Measurements from ENCODE around the gene CFAP65. TPM values are rescaled to one million over a fixed set of nuclear protein-coding genes. Genes with fewer than 3 reads are reported as not detected.

Gene CFAP65
- total and polyA plus RNA-seq, 12 donors, result not detected

GRCh38 chr2:219072741-219073250 is 31.5 kb upstream of the CFAP65 start:
- no peaks in the 10 kb centered on the region for H3K27me3 ChIP-seq
- H3K27ac ChIP-seq, result no peak overlapping the region
- intact Hi-C loops (cut with DNase I), result loop anchor here in 6 of 10 donors (2.0 to 5.0 kb wide), 2 partner anchors 45 to 46 kb away; no protein-coding TSS in a partner anchor
- ATAC-seq (no peak), DNase-seq (no peak)
- 88% methylated on average over 9 of the region's 9 CpGs for WGBS, 2 donors
- no peak for TF ChIP-seq CTCF (IDR thresholded peaks at IDR 0.05)
- H3K4me1 ChIP-seq, result peaks cover 0 to 13% (median 0%) of the 10 kb centered on the region in 9 donors
- no peaks in the 10 kb centered on the region for H3K9me3 ChIP-seq
- peaks cover 0 to 40% (median 9%) of the 10 kb centered on the region in 9 donors for H3K36me3 ChIP-seq
- H3K4me3 ChIP-seq, result no peak overlapping the region

DNA sequence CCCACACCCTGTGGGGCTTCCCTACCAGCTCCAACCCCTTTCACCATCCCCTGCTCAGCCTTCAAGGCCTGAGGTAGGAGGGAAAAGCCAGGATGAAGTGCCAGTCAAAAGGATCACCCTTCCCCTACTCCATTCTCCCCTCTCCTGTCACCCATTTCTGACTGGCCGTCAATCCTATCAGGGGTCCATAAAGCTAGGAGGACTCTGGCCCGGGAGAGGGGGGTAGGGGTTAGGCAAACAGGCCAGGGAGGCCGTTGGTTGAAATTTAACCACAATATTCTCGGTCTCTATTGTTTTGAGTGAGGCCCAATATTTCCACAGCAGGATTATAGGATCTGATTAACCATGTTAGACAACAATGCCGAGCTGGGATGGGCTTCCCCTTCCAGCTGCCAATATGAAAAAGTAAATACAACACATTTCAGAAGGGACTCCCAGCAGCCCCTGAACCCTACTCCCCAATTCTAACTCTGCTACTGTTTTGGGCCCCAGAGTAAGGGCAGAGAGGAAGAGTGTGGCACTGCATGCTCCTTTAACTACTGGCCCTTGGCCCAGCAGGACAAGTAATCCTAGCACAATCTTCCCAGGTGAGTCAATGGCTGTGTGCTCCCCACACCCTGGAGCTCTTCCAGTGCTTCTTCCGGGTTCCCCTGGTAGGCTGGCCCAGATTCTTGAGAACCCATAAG is 30.0 kb upstream of the CFAP65 start:
- intact Hi-C loops (cut with DNase I), result loop anchor here in 5 of 10 donors (5.0 kb wide), 1 partner anchor 46 kb away; no protein-coding TSS in a partner anchor
- TF ChIP-seq CTCF (IDR thresholded peaks at IDR 0.05), result no peak

GRCh38 chr2:219065484-219065883 is 24.2 kb upstream of the CFAP65 start:
- no peak for TF ChIP-seq CTCF (IDR thresholded peaks at IDR 0.05)
- no peaks in the 10 kb centered on the region for H3K9me3 ChIP-seq
- DNase-seq (no peak), ATAC-seq (no peak)
- 79 to 83% methylated on average over 1 of the region's 1 CpG for WGBS, 2 donors
- H3K27ac ChIP-seq, result no peak overlapping the region
- peaks cover 0 to 8% (median 5%) of the 10 kb centered on the region in 9 donors for H3K4me1 ChIP-seq
- peaks cover 8 to 41% (median 34%) of the 10 kb centered on the region in 7 donors for H3K27me3 ChIP-seq
- H3K36me3 ChIP-seq, result no peaks in the 10 kb centered on the region
- no peak overlapping the region for H3K4me3 ChIP-seq
- intact Hi-C loops (cut with DNase I), result no loop called here

More for the DNA sequence above, 30.0 kb upstream of the CFAP65 start:
- Histone ChIP-seq H3K9me3 (no peaks in the 10 kb centered on the region), H3K27ac (no peak overlapping the region), H3K4me3 (no peak overlapping the region), H3K36me3 (peaks cover 0 to 26% (median 9%) of the 10 kb centered on the region in 9 donors), H3K27me3 (no peaks in the 10 kb centered on the region), H3K4me1 (peaks cover 0 to 3% (median 0%) of the 10 kb centered on the region in 9 donors)
- 87% methylated on average over 6 of the region's 6 CpGs for WGBS, 2 donors
- DNase-seq, result no peak
- ATAC-seq, result no peak

DNA sequence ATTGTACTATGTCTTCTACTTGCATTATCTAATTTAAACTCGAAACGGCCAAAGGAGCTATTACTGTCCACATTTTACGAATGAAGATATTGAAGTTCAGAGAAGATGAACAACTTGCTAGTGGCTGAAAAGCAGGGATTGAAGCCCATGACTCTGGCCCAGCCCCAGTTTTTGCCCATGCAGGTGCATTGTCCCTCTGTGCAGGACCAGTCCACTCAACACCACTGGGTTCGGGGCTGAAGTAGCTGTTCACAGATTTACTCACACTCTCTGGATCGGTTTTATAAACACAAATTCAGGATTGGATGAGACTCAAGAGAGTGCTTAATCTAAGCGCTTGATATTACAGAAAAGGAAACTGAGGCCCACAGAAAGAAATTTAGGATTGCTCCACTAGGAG is 20.8 kb upstream of the CFAP65 start:
- intact Hi-C loops (cut with DNase I), result no loop called here
- TF ChIP-seq CTCF (IDR thresholded peaks at IDR 0.05), result no peak
- DNase-seq, result no peak
- H3K27me3 ChIP-seq, result peaks cover 33 to 75% (median 68%) of the 10 kb centered on the region in 7 donors
- no peak overlapping the region for H3K27ac ChIP-seq
- no peaks in the 10 kb centered on the region for H3K9me3 ChIP-seq
- no peaks in the 10 kb centered on the region for H3K36me3 ChIP-seq
- no peak for ATAC-seq
- no peak overlapping the region for H3K4me3 ChIP-seq
- 64 to 68% methylated on average over 6 of the region's 6 CpGs for WGBS, 2 donors
- peaks cover 27 to 40% (median 37%) of the 10 kb centered on the region in 9 donors for H3K4me1 ChIP-seq
